PFSK-1 (cell line): Measurements from ENCODE around the gene PXYLP1.

Source experiments
- POLR2AphosphoS5 ChIP-seq: IDR thresholded peaks from 2 replicates; pipeline ENCODE4 v1.6.1; 2012; ENCODE audit warnings: low read depth, mild to moderate bottlenecking, control low read depth, low read length, moderate library complexity
- REST ChIP-seq, 2 experiments: IDR thresholded peaks; 2 replicates each; pipeline versions ENCODE4 v1.6.1 to v1.8.0; 2011 to 2012; ENCODE audit warnings: low read depth in 2 of 2, low read length in 2 of 2, control low read depth in 1 of 2, inconsistent platforms in 1 of 2, mild to moderate bottlenecking in 1 of 2, moderate library complexity in 1 of 2; ENCODE audit not compliant: insufficient read depth in 1 of 2
- SIN3A ChIP-seq: IDR thresholded peaks from 2 replicates; pipeline ENCODE4 v1.6.1; 2012; ENCODE audit warnings: mild to moderate bottlenecking, low read length, moderate library complexity, borderline replicate concordance; ENCODE audit not compliant: insufficient read depth
- TAF1 ChIP-seq: IDR thresholded peaks from 2 replicates; pipeline ENCODE4 v1.6.1; 2012; ENCODE audit warnings: low read length, control low read depth, borderline replicate concordance; ENCODE audit not compliant: insufficient read depth

GRCh38 chr3:141212101-141212500 lies 19.5 kb upstream of the PXYLP1 start:
- TF ChIP-seq POLR2AphosphoS5 (no peak), TAF1 (no peak), SIN3A (no peak), REST (IDR thresholded peaks at IDR 0.05; ENCODE audit: insufficient read depth in 1 of 2, low read depth in 2 of 2, low read length in 2 of 2) (no peak)
